IMR-90 (cell line): Measurements from ENCODE around the gene CNNM2. TPM values are rescaled to one million over a fixed set of nuclear protein-coding genes. Genes with fewer than 3 reads are reported as not detected.

ENCODE experiments used
- ATAC-seq: fragments of 200-7000 bp; cut with Tn5 transposase; 2 replicates; pipeline ENCODE4 v1.9.1; 2020; ENCODE audit warnings: low read depth, mild to moderate bottlenecking, moderate library complexity
- BruUV-seq: library from RNA; stranded (reverse); fragments of 400-500 nt; replicated peaks from 2 replicates; lab custom pipeline; 2021; lab: Mats Ljungman, UMichigan
- CTCF ChIA-PET: fragments of 300-600 bp; formaldehyde crosslinking; extraction: SDS; loops from one replicate; lab custom pipeline; 2021; ENCODE audit warnings: antibody characterized with exemption; lab: Yijun Ruan, JAX
- POLR2A ChIA-PET: fragments of 300-600 bp; sonication (Branson Sonifier 250); formaldehyde crosslinking; loops from one replicate; lab custom pipeline; 2022; ENCODE audit warnings: antibody characterized with exemption; ENCODE audit not compliant: unreplicated experiment; lab: Charles Lee
- DNase-seq: peaks from one replicate; pipeline ENCODE4 v3.0.0; 2013
- H2AFZ ChIP-seq: replicated peaks from 2 replicates; pipeline ENCODE3; 2013; ENCODE audit warnings: low read length, mild to moderate bottlenecking; ENCODE audit not compliant: poor library complexity
- H2AK5ac ChIP-seq: 2 replicates; pipeline ENCODE4 v1.6.1; 2013; ENCODE audit warnings: low read depth, low read length, inconsistent platforms
- H2AK9ac ChIP-seq: replicated peaks from 2 replicates; pipeline ENCODE3; 2013; ENCODE audit warnings: mild to moderate bottlenecking, low read depth, low read length, moderate library complexity; ENCODE audit not compliant: poor library complexity
- H2BK120ac ChIP-seq: 2 replicates; pipeline ENCODE4 v1.6.1; 2013; ENCODE audit warnings: low read depth, low read length, inconsistent platforms
- H2BK15ac ChIP-seq: 3 replicates; pipeline ENCODE4 v1.6.1; 2013; ENCODE audit warnings: low read depth, low read length, inconsistent platforms
- H2BK20ac ChIP-seq: 2 replicates; pipeline ENCODE4 v1.6.1; 2013; ENCODE audit warnings: low read depth, mild to moderate bottlenecking, inconsistent platforms, low read length, moderate library complexity
- H2BK5ac ChIP-seq: 2 replicates; pipeline ENCODE4 v1.6.1; 2013; ENCODE audit warnings: mild to moderate bottlenecking, low read depth, low read length, inconsistent platforms; ENCODE audit not compliant: poor library complexity, severe bottlenecking
- H3K14ac ChIP-seq: replicated peaks from 2 replicates; pipeline ENCODE4 v1.6.1; 2013; ENCODE audit warnings: low read depth, low read length, inconsistent platforms
- H3K18ac ChIP-seq: 2 replicates; pipeline ENCODE4 v1.6.1; 2013; ENCODE audit warnings: low read depth, low read length, control low read depth
- H3K23ac ChIP-seq: 2 replicates; pipeline ENCODE4 v1.6.1; 2013; ENCODE audit warnings: low read depth, low read length, inconsistent platforms
- H3K27ac ChIP-seq: 2 replicates; pipeline ENCODE4 v1.5.1; 2013; ENCODE audit warnings: mild to moderate bottlenecking, control low read depth, low read length; ENCODE audit not compliant: insufficient read depth
- H3K27me3 ChIP-seq: 2 replicates; pipeline ENCODE4 v1.6.1; 2013; ENCODE audit warnings: low read length; ENCODE audit not compliant: control insufficient read depth, insufficient read depth
- H3K36me3 ChIP-seq: 2 replicates; pipeline ENCODE4 v1.6.1; 2013; ENCODE audit warnings: low read length, mixed read lengths; ENCODE audit not compliant: control insufficient read depth, insufficient read depth
- H3K4ac ChIP-seq: 2 replicates; pipeline ENCODE4 v1.6.1; 2013; ENCODE audit warnings: low read depth, low read length, inconsistent platforms
- H3K4me1 ChIP-seq: 2 replicates; pipeline ENCODE4 v1.6.1; 2013; ENCODE audit warnings: low read length, mixed read lengths; ENCODE audit not compliant: control insufficient read depth, insufficient read depth
- H3K4me2 ChIP-seq: 2 replicates; pipeline ENCODE4 v1.6.1; 2013; ENCODE audit warnings: low read depth, mild to moderate bottlenecking, control low read depth, low read length, moderate library complexity
- H3K4me3 ChIP-seq: 2 replicates; pipeline ENCODE4 v1.5.1; 2013; ENCODE audit warnings: low read depth, mild to moderate bottlenecking, control low read depth, low read length, moderate library complexity; ENCODE audit not compliant: insufficient read depth
- H3K56ac ChIP-seq: 2 replicates; pipeline ENCODE4 v1.6.1; 2013; ENCODE audit warnings: low read length, inconsistent platforms; ENCODE audit not compliant: insufficient read depth; ENCODE audit errors: extremely low read depth
- H3K79me1 ChIP-seq, 2 experiments: 2 replicates each; pipeline ENCODE4 v1.6.1; 2013; ENCODE audit warnings: low read length in 2 of 2, inconsistent platforms in 1 of 2, low read depth in 1 of 2
- H3K9ac ChIP-seq: 2 replicates; pipeline ENCODE4 v1.6.1; 2013; ENCODE audit warnings: low read depth, low read length, control low read depth
- H3K9me1 ChIP-seq: 2 replicates; pipeline ENCODE4 v1.6.1; 2013; ENCODE audit warnings: low read length, inconsistent platforms; ENCODE audit not compliant: insufficient read depth
- H3K9me3 ChIP-seq: 2 replicates; pipeline ENCODE4 v1.6.1; 2013; ENCODE audit warnings: low read length; ENCODE audit not compliant: control insufficient read depth, insufficient read depth
- H4K20me1 ChIP-seq: 2 replicates; pipeline ENCODE4 v1.6.1; 2013; ENCODE audit warnings: low read length, inconsistent platforms; ENCODE audit not compliant: insufficient read depth
- H4K5ac ChIP-seq: 2 replicates; pipeline ENCODE4 v1.6.1; 2013; ENCODE audit warnings: mild to moderate bottlenecking, low read depth, low read length, control low read depth
- H4K8ac ChIP-seq, 2 experiments: 2 replicates each; pipeline ENCODE4 v1.6.1; 2013; ENCODE audit warnings: low read depth in 2 of 2, low read length in 2 of 2, control low read depth in 1 of 2, inconsistent platforms in 1 of 2
- H4K91ac ChIP-seq: 2 replicates; pipeline ENCODE4 v1.6.1; 2013; ENCODE audit warnings: low read depth, low read length, inconsistent platforms; ENCODE audit not compliant: insufficient read depth
- BHLHE40 ChIP-seq: fragments of 150-350 bp; IDR thresholded peaks from 2 replicates; pipeline ENCODE4 v1.6.1; 2016; ENCODE audit warnings: mild to moderate bottlenecking, low read depth, low read length
- CEBPB ChIP-seq: IDR thresholded peaks from 2 replicates; pipeline ENCODE4 v1.6.1; 2012; ENCODE audit warnings: low read depth, low read length, improper control_type of control experiment
- FOS ChIP-seq: fragments of 150-350 bp; IDR thresholded peaks from 2 replicates; pipeline ENCODE4 v1.6.1; 2016; ENCODE audit warnings: low read depth, low read length
- MAFK ChIP-seq: IDR thresholded peaks from 2 replicates; pipeline ENCODE4 v1.6.1; 2012; ENCODE audit warnings: low read depth, low read length, improper control_type of control experiment
- MXI1 ChIP-seq: IDR thresholded peaks from 2 replicates; pipeline ENCODE4 v1.6.1; 2012; ENCODE audit warnings: low read depth, mild to moderate bottlenecking, low read length, moderate library complexity, borderline replicate concordance
- NFE2L2 ChIP-seq: fragments of 150-350 bp; IDR thresholded peaks from 2 replicates; pipeline ENCODE4 v1.6.1; 2016; ENCODE audit warnings: low read depth, mild to moderate bottlenecking, low read length
- POLR2A ChIP-seq: IDR thresholded peaks from 2 replicates; pipeline ENCODE4 v1.6.1; 2012; ENCODE audit warnings: mild to moderate bottlenecking, low read depth, low read length
- RAD21 ChIP-seq: IDR thresholded peaks from 2 replicates; pipeline ENCODE4 v1.6.1; 2012; ENCODE audit warnings: low read length, improper control_type of control experiment
- RFX5 ChIP-seq: IDR thresholded peaks from 2 replicates; pipeline ENCODE4 v1.8.0; 2012; ENCODE audit warnings: low read depth, mild to moderate bottlenecking, low read length, moderate library complexity
- SMC3 ChIP-seq: fragments of 150-350 bp; IDR thresholded peaks from 2 replicates; pipeline ENCODE4 v1.6.1; 2016; ENCODE audit warnings: low read depth, mild to moderate bottlenecking, antibody characterized with exemption, low read length, moderate library complexity
- WGBS, 2 experiments: methylation state at CpG; one replicate each; pipeline versions ENCODE4 v1.1.5 to v1.1.7; 2013; ENCODE audit warnings: missing lambda C conversion rate in 2 of 2; ENCODE audit not compliant: insufficient read length in 1 of 2; ENCODE audit errors: extremely low coverage in 2 of 2; 5-methylcytosine and 5-hydroxymethylcytosine counted together
- dilution Hi-C: fragments of 300-500 bp; cut with HindIII; formaldehyde crosslinking; loops from one replicate; pipeline ENCODE4 v1.14.3; 2018; ENCODE audit warnings: low sequenced_read_pairs; ENCODE audit not compliant: unreplicated experiment
- in situ Hi-C: fragments of 300-500 bp; cut with MboI; formaldehyde crosslinking; loops from 3 replicates; pipeline ENCODE4 v1.14.3; 2019; ENCODE audit warnings: low sequenced_read_pairs, inconsistent platforms, mixed read lengths
- intact Hi-C: fragments of 100-400 bp; cut with micrococcal nuclease; formaldehyde crosslinking; loops from 2 replicates; pipeline ENCODE4 v1.10.0; 2022
- polyA plus RNA-seq, 3 experiments: library from polyadenylated mRNA; depleted of rRNA; stranded (reverse); fragments of >200 nt; gene quantifications; 2 replicates each; pipeline ENCODE4 v1.2.3, GENCODE V29; 2012; ENCODE audit warnings: low replicate concordance in 1 of 3
- total RNA-seq: library from RNA; depleted of rRNA; stranded (reverse); fragments of >200 nt; gene quantifications from 2 replicates; pipeline ENCODE4 v1.2.3, GENCODE V29; 2012
- TF ChIP-seq, protein P1 (sequence below): conservative IDR thresholded peaks from 2 replicates; pipeline ENCODE4 v1.5.1; 2012; ENCODE audit warnings: mild to moderate bottlenecking, low read depth, low read length, improper control_type of control experiment
- TF ChIP-seq, protein P2 (sequence below): fragments of 150-350 bp; IDR thresholded peaks from 2 replicates; pipeline ENCODE4 v1.6.1; 2016; ENCODE audit warnings: low read depth, mild to moderate bottlenecking, low read length, moderate library complexity, borderline replicate concordance

The CNNM2 gene
- total and polyA plus RNA-seq, 2 of the 4 experiments (the other 2 are of a cell fraction) = 4.7 to 5.6 TPM

DNA sequence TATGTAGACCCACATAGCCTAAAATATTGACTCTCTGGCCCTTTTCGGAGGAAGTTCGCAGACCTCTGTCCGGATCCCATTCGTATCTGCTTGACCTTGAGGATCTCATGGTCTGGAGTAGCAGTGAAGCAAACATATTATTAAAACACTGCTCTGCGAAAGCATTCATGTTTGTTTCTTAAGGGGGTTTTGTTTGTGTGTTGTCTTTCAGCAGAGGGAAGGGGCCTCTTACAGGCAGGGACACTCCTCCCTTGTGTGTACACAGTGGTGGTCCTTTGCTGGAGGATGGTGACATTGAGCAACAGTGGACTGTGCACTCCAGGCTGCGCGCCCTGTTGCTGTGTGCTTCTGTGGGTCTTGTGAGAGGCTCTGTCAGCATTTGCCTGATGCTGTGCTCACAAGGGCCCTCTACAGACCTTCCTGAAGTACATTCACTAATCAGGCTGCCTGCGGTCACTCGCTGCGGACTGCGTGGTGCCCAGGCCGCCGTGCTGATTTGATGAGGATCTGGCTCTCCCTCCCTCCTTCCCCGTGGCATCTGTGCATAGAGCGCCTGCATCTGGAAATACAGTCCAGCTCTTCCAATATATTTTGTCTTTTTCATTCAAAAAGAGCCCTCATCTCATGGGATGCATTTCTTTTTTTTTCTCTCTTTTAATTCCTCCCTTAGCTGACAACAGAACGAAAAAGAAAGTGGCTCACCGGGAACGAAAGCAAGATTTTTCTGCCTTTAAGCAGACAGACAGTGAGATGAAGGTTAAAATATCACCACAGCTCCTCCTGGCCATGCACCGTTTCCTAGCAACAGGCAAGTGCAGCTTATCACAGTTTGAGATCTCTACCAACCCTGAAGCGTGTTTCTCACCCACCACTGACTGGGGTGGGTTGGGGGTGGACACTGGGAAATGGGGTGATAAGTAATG lies 135.8 kb downstream of the CNNM2 start:
- in situ Hi-C loops = no loop called here

More for the DNA sequence above, 135.8 kb downstream of the CNNM2 start:
- no TSS peak for BruUV-seq
- Histone ChIP-seq H3K79me1 (peaks cover 8 to 68% of the 10 kb centered on the region in 2 experiments; a peak in 3 of 4 replicates), H3K9me1 (peaks cover 25% of the 10 kb centered on the region), H2AK5ac (peak overlapping the region; percentile 91), H2BK120ac (peak overlapping the region; percentile 95), H3K9ac (peak overlapping the region; percentile 62), H3K27ac (peak overlapping the region; percentile 33; the same call in 1 of the 2 replicates), H2AK9ac (peak overlapping the region; percentile 8), H3K56ac (peak overlapping the region; percentile 56; the same call in 1 of the 2 replicates), H2AFZ (peak overlapping the region; percentile 79), H2BK15ac (peak overlapping the region; percentile 83; the same call in 2 of the 3 replicates), H4K8ac (peak overlapping the region; percentile 10 to 79; a peak in 3 of 4 replicates), H3K4me1 (peaks cover 15% of the 10 kb centered on the region), H3K27me3 (no peaks in the 10 kb centered on the region), H3K4me3 (peak overlapping the region; percentile 1; the same call in 1 of the 2 replicates), H2BK5ac (peak overlapping the region; percentile 78), H2BK20ac (peak overlapping the region; percentile 87), H3K4me2 (peak overlapping the region; percentile 72), H3K23ac (peak overlapping the region; percentile 93), H3K4ac (peak overlapping the region; percentile 95), H3K36me3 (peaks cover 5% of the 10 kb centered on the region), H3K18ac (peak overlapping the region; percentile 55), H4K91ac (peak overlapping the region; percentile 83), H3K14ac (peak overlapping the region; percentile 93), H4K5ac (peak overlapping the region; percentile 33; the same call in 1 of the 2 replicates), H3K9me3 (peaks cover 5% of the 10 kb centered on the region; the same call in 1 of the 2 replicates), H4K20me1 (no peaks in the 10 kb centered on the region)
- 13% methylated on average over 8 of the region's 20 CpGs; no CpG with 5 or more reads in 1 of the 2 experiments for WGBS, 2 experiments
- intact Hi-C loops = loop anchor here (1.0 kb wide), 2 partner anchors 9 to 134 kb away; no protein-coding TSS in a partner anchor
- TF ChIP-seq, protein P1, sequence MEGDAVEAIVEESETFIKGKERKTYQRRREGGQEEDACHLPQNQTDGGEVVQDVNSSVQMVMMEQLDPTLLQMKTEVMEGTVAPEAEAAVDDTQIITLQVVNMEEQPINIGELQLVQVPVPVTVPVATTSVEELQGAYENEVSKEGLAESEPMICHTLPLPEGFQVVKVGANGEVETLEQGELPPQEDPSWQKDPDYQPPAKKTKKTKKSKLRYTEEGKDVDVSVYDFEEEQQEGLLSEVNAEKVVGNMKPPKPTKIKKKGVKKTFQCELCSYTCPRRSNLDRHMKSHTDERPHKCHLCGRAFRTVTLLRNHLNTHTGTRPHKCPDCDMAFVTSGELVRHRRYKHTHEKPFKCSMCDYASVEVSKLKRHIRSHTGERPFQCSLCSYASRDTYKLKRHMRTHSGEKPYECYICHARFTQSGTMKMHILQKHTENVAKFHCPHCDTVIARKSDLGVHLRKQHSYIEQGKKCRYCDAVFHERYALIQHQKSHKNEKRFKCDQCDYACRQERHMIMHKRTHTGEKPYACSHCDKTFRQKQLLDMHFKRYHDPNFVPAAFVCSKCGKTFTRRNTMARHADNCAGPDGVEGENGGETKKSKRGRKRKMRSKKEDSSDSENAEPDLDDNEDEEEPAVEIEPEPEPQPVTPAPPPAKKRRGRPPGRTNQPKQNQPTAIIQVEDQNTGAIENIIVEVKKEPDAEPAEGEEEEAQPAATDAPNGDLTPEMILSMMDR = peak; percentile 56
- no peak for TF ChIP-seq POLR2A
- TF ChIP-seq SMC3 = peak; percentile 50
- TF ChIP-seq, protein P2, sequence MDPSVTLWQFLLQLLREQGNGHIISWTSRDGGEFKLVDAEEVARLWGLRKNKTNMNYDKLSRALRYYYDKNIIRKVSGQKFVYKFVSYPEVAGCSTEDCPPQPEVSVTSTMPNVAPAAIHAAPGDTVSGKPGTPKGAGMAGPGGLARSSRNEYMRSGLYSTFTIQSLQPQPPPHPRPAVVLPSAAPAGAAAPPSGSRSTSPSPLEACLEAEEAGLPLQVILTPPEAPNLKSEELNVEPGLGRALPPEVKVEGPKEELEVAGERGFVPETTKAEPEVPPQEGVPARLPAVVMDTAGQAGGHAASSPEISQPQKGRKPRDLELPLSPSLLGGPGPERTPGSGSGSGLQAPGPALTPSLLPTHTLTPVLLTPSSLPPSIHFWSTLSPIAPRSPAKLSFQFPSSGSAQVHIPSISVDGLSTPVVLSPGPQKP = no peak
- TF ChIP-seq MAFK = peak; percentile 32; the same call in 1 of the 2 replicates
- TF ChIP-seq FOS = no peak
- TF ChIP-seq BHLHE40 = peak; percentile 26; the same call in 1 of the 2 replicates
- peak; percentile 70 for TF ChIP-seq RAD21
- no peak for TF ChIP-seq RFX5
- TF ChIP-seq NFE2L2 = no peak
- TF ChIP-seq CEBPB = peak; percentile 81
- TF ChIP-seq MXI1 = no peak
- DNase-seq (peak; percentile 88), ATAC-seq (peak; percentile 94)
- dilution Hi-C loops = no loop called here
- ChIA-PET POLR2A (no interaction called here), CTCF (interaction anchor here (0.7 to 1.3 kb wide), 4 partner anchors 8 to 126 kb away, joined by 3 to 4 read pairs (median 4); no protein-coding TSS in a partner anchor)
